ENCODE results near the gene RSU1.
A peak's percentile ranks its signal among the peaks of the same experiment; 100 is the strongest.
"Not testable (repeated sequence)": the region's sequence is repeated elsewhere in the genome, so short reads cannot be mapped to it uniquely, and the experiment has no call there.

The RSU1 gene

GRCh38 chr10:16779384-16779915 lies 37.8 kb downstream of the RSU1 start:
- DNase-seq = no peak

GRCh38 chr10:16777473-16778370 lies 39.5 kb downstream of the RSU1 start:
- DNase-seq = peak; percentile 41 to 62

GRCh38 chr10:16776896-16777295 lies 40.3 kb downstream of the RSU1 start:
- DNase-seq = no peak

GRCh38 chr10:16773334-16773733 lies 43.9 kb downstream of the RSU1 start:
- no peak for DNase-seq

- no peak for DNase-seq
These were observed 46.6 kb downstream of the RSU1 start for GRCh38 chr10:16770670-16771069.

GRCh38 chr10:16770141-16770540 lies 47.1 kb downstream of the RSU1 start:
- no peak for DNase-seq

- no peak for DNase-seq
These were observed 47.9 kb downstream of the RSU1 start for GRCh38 chr10:16769331-16769730.

GRCh38 chr10:16768702-16769101 lies 48.5 kb downstream of the RSU1 start:
- no peak for DNase-seq

- no peak for DNase-seq
These were observed 51.5 kb downstream of the RSU1 start for GRCh38 chr10:16765509-16766375.

- no peak for DNase-seq
These were observed 55.9 kb downstream of the RSU1 start for GRCh38 chr10:16761300-16761699.

- DNase-seq = no peak
These were observed 60.5 kb downstream of the RSU1 start for GRCh38 chr10:16756561-16757221.

- DNase-seq = no peak
These were observed 62.5 kb downstream of the RSU1 start for GRCh38 chr10:16754765-16755164.

GRCh38 chr10:16752849-16753248 lies 64.4 kb downstream of the RSU1 start:
- DNase-seq = not testable (repeated sequence)

- no peak for DNase-seq
These were observed 65.1 kb downstream of the RSU1 start for GRCh38 chr10:16752099-16752498.

- no peak for DNase-seq
These were observed 66.0 kb downstream of the RSU1 start for GRCh38 chr10:16751244-16751643.

- DNase-seq = no peak
These were observed 66.8 kb downstream of the RSU1 start for GRCh38 chr10:16750461-16750860.

- no peak for DNase-seq
These were observed 68.5 kb downstream of the RSU1 start for GRCh38 chr10:16748749-16749148.

GRCh38 chr10:16746856-16747255 lies 70.4 kb downstream of the RSU1 start:
- no peak for DNase-seq

GRCh38 chr10:16745061-16745460 lies 72.2 kb downstream of the RSU1 start:
- DNase-seq = no peak

GRCh38 chr10:16742165-16742960 lies 74.9 kb downstream of the RSU1 start:
- peak; percentile 38 for DNase-seq

- DNase-seq = no peak
These were observed 75.7 kb downstream of the RSU1 start for GRCh38 chr10:16741540-16741939.

GRCh38 chr10:16737420-16737819 lies 79.8 kb downstream of the RSU1 start:
- DNase-seq = no peak
